GM12878 (cell line): ENCODE results near the gene GYG2. TPM values are rescaled to one million over a fixed set of nuclear protein-coding genes. Genes with fewer than 3 reads are reported as not detected.

Source experiments
- ATAC-seq: fragments of 200-7000 bp; cut with Tn5 transposase; 3 replicates; pipeline ENCODE4 v1.9.1; 2020; ENCODE audit warnings: mild to moderate bottlenecking, moderate library complexity
- BruUV-seq: library from RNA; stranded (reverse); fragments of 400-500 nt; replicated peaks from 2 replicates; lab custom pipeline; 2021; lab: Mats Ljungman, UMichigan
- CTCF ChIA-PET: fragments of 300-600 bp; sonication (Branson Sonifier 250); formaldehyde crosslinking; extraction: SDS; loops from one replicate; lab custom pipeline; 2021; ENCODE audit warnings: inconsistent platforms; lab: Yijun Ruan, JAX
- POLR2A ChIA-PET: fragments of 350-600 bp; formaldehyde crosslinking; extraction: SDS; loops from one replicate; lab custom pipeline; 2021; ENCODE audit warnings: inconsistent platforms; lab: Charles Lee
- RAD21 ChIA-PET: fragments of 300-600 bp; sonication (Branson Sonifier 250); formaldehyde crosslinking; loops from one replicate; lab custom pipeline; 2023; ENCODE audit warnings: antibody characterized with exemption; ENCODE audit not compliant: unreplicated experiment; lab: Charles Lee
- SMC1A ChIA-PET: fragments of 300-600 bp; sonication (Branson Sonifier 250); formaldehyde crosslinking; loops from one replicate; lab custom pipeline; 2023; ENCODE audit not compliant: unreplicated experiment, uncharacterized antibody; lab: Charles Lee
- DNase-seq: peaks from one replicate; pipeline ENCODE4 v3.0.0-alpha.2; 2011; ENCODE audit warnings: low read depth, low spot score
- FAIRE-seq: peaks from 3 replicates; lab custom pipeline; 2011; peaks lifted over from hg19 to GRCh38; lab: Jason Lieb, UNC
- H2AFZ ChIP-seq: 2 replicates; pipeline ENCODE4 v1.6.0; 2011; ENCODE audit warnings: low read depth, low read length, control low read depth; ENCODE audit not compliant: control insufficient read depth
- H3K27ac ChIP-seq: 2 replicates; pipeline ENCODE4 v1.5.1; 2011; ENCODE audit warnings: control low read depth; ENCODE audit not compliant: control insufficient read depth, insufficient read depth
- H3K27me3 ChIP-seq, 2 experiments: replicated peaks in 1 of 2; 2 replicates each; pipeline versions ENCODE4 v1.6.0 to v1.6.1; 2011; ENCODE audit warnings: low read length in 1 of 2; ENCODE audit not compliant: control insufficient read depth in 2 of 2, insufficient read depth in 2 of 2
- H3K36me3 ChIP-seq, 2 experiments: 2 replicates each; pipeline ENCODE4 v1.5.1; 2011; ENCODE audit warnings: low read length in 1 of 2; ENCODE audit not compliant: control insufficient read depth in 2 of 2, insufficient read depth in 2 of 2
- H3K4me1 ChIP-seq: 2 replicates; pipeline ENCODE4 v1.6.1; 2011; ENCODE audit warnings: mild to moderate bottlenecking, low read length, moderate library complexity, mixed read lengths; ENCODE audit not compliant: control insufficient read depth, insufficient read depth
- H3K4me2 ChIP-seq: 2 replicates; pipeline ENCODE4 v1.6.0; 2011; ENCODE audit warnings: control low read depth; ENCODE audit not compliant: control insufficient read depth, insufficient read depth
- H3K4me3 ChIP-seq: fragments of 200-600 bp; sonication (generic); 2 replicates; pipeline ENCODE4 v1.5.1; 2016
- H3K79me2 ChIP-seq: 2 replicates; pipeline ENCODE4 v1.6.0; 2011; ENCODE audit warnings: low read length; ENCODE audit not compliant: control insufficient read depth, insufficient read depth
- H3K9ac ChIP-seq: 2 replicates; pipeline ENCODE4 v1.8.0; 2011; ENCODE audit warnings: low read length, control low read depth, mixed read lengths; ENCODE audit not compliant: control insufficient read depth, insufficient read depth
- H3K9me3 ChIP-seq: replicated peaks from 3 replicates; pipeline ENCODE4 v1.5.1; 2011; ENCODE audit warnings: mild to moderate bottlenecking, low read length; ENCODE audit not compliant: control insufficient read depth, insufficient read depth
- H4K20me1 ChIP-seq: 2 replicates; pipeline ENCODE4 v1.6.0; 2011; ENCODE audit not compliant: control insufficient read depth, insufficient read depth
- BCL11A ChIP-seq: IDR thresholded peaks from 2 replicates; pipeline ENCODE4 v1.6.1; 2011; ENCODE audit warnings: low read depth, low read length
- BMI1 ChIP-seq: fragments of 450-650 bp; IDR thresholded peaks from 2 replicates; pipeline ENCODE4 v1.6.1; 2016; ENCODE audit warnings: mild to moderate bottlenecking, moderate library complexity, borderline replicate concordance
- CBX3 ChIP-seq: fragments of 200-600 bp; sonication (generic); IDR thresholded peaks from 2 replicates; pipeline ENCODE4 v1.6.1; 2016; ENCODE audit warnings: low read depth, borderline replicate concordance
- EP300 ChIP-seq, 2 experiments: fragments of 150-350 bp in 1 of 2; IDR thresholded peaks; 2 replicates each; pipeline ENCODE4 v1.6.1; 2011 to 2012; ENCODE audit warnings: low read depth in 2 of 2, low read length in 2 of 2, borderline replicate concordance in 1 of 2, improper control_type of control experiment in 1 of 2, inconsistent platforms in 1 of 2; ENCODE audit not compliant: control insufficient read depth in 1 of 2
- HDGF ChIP-seq: fragments of 450-650 bp; IDR thresholded peaks from 2 replicates; pipeline ENCODE4 v1.6.1; 2016; ENCODE audit warnings: antibody characterized with exemption
- IKZF2 ChIP-seq, 2 experiments: fragments of 450-650 bp; IDR thresholded peaks; 2 replicates each; pipeline ENCODE4 v1.6.1; 2017; ENCODE audit warnings: mild to moderate bottlenecking in 2 of 2, moderate library complexity in 2 of 2
- NR2F1 ChIP-seq: fragments of 450-650 bp; conservative IDR thresholded peaks from 2 replicates; pipeline ENCODE4 v1.6.1; 2017; ENCODE audit warnings: mild to moderate bottlenecking
- RBBP5 ChIP-seq: fragments of 200-600 bp; sonication (generic); conservative IDR thresholded peaks from 2 replicates; pipeline ENCODE4 v1.6.1; 2016
- RUNX3 ChIP-seq: IDR thresholded peaks from 2 replicates; pipeline ENCODE4 v1.6.1; 2012; ENCODE audit warnings: low read length, inconsistent platforms
- SIX5 ChIP-seq: IDR thresholded peaks from 2 replicates; pipeline ENCODE4 v1.6.1; 2011; ENCODE audit warnings: mild to moderate bottlenecking, low read depth, low read length, moderate library complexity; ENCODE audit not compliant: severe bottlenecking
- SMAD1 ChIP-seq: fragments of 450-650 bp; IDR thresholded peaks from 2 replicates; pipeline ENCODE4 v1.6.1; 2018; ENCODE audit warnings: mild to moderate bottlenecking, low read depth; ENCODE audit not compliant: partially characterized antibody
- STAT3 ChIP-seq: IDR thresholded peaks from 2 replicates; pipeline ENCODE4 v1.6.1; 2011; ENCODE audit warnings: low read depth, low read length, improper control_type of control experiment
- TCF12 ChIP-seq: IDR thresholded peaks from 2 replicates; pipeline ENCODE4 v1.6.1; 2011; ENCODE audit warnings: low read depth, mild to moderate bottlenecking, low read length
- WGBS: methylation state at CpG from one replicate; pipeline ENCODE4 v1.1.6; 2016; ENCODE audit warnings: low lambda C conversion rate; ENCODE audit not compliant: insufficient replicate concordance, insufficient coverage; ENCODE audit errors: missing lambda C conversion rate; 5-methylcytosine and 5-hydroxymethylcytosine counted together
- in situ Hi-C: fragments of 300-500 bp; cut with MboI; formaldehyde crosslinking; loops from 9 replicates; pipeline ENCODE4 v1.14.3; 2018; ENCODE audit warnings: mixed read lengths
- intact Hi-C: fragments of 100-400 bp; cut with micrococcal nuclease; formaldehyde crosslinking; loops from one replicate; pipeline ENCODE4 v1.14.2; 2022; ENCODE audit not compliant: unreplicated experiment
- polyA plus RNA-seq, 11 experiments: library from polyadenylated mRNA; depleted of rRNA in 4 of 11; unstranded in 6 of 11; stranded (reverse) in 5 of 11; fragments of >200 nt; fragmentation: Nextera tagmentation in 4 of 11; fragmentation: Illumina TruSeq in 1 of 11; extraction: Ambion mirVana in 4 of 11; extraction: Trizol in 1 of 11; gene quantifications; 1 replicate in 1 of 11; 2 replicates in 10 of 11; pipeline versions ENCODE4 v1.2.1 to v1.2.3, GENCODE V29; 2011 to 2016; ENCODE audit warnings: inconsistent platforms in 2 of 11, missing spikeins in 2 of 11, low read depth in 1 of 11
- total RNA-seq, 4 experiments: library from RNA; depleted of rRNA in 3 of 4; stranded (reverse); fragments of >200 nt in 3 of 4; fragmentation: Illumina TruSeq in 1 of 4; extraction: Trizol in 1 of 4; gene quantifications; 2 replicates each; pipeline versions ENCODE4 v1.2.1 to v1.2.3, GENCODE V29; 2013 to 2021
- TF ChIP-seq, protein P1 (sequence below): fragments of 450-650 bp; conservative IDR thresholded peaks from 2 replicates; pipeline ENCODE4 v1.6.1; 2017; ENCODE audit warnings: mild to moderate bottlenecking, moderate library complexity
- TF ChIP-seq, protein P2 (sequence below): IDR thresholded peaks from 2 replicates; pipeline ENCODE4 v1.6.1; 2012; ENCODE audit warnings: low read depth, low read length, improper control_type of control experiment
- TF ChIP-seq, protein P3 (sequence below): IDR thresholded peaks from 2 replicates; pipeline ENCODE4 v1.6.1; 2012; ENCODE audit warnings: low read depth, low read length, improper control_type of control experiment
- TF ChIP-seq, protein P4 (sequence below): fragments of 450-650 bp; IDR thresholded peaks from 2 replicates; pipeline ENCODE4 v1.6.1; 2016; ENCODE audit warnings: mild to moderate bottlenecking

Gene GYG2
- total and polyA plus RNA-seq, 10 of the 15 experiments (the other 5 are each of a cell fraction or from before 2014, with no cell fraction given) = 0.05 TPM; not detected in 9

DNA sequence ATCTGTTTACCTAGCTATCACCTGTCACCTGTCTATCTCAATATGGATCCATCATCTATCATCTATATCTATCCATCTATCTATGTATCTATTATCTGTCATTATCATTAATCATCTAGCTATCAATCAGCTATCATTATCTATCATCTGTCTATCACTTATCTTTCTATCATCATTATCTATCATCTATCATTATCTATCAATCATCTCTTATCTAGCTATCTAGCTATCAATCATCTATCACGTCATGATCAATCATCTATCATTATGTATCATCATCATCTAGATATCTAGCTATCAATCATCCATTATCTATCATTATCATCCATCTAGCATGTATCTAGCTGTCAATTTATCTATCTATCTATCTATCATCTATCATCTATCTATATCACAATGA, 92.5 kb downstream of the GYG2 start (continued):
- TF ChIP-seq, protein P1, sequence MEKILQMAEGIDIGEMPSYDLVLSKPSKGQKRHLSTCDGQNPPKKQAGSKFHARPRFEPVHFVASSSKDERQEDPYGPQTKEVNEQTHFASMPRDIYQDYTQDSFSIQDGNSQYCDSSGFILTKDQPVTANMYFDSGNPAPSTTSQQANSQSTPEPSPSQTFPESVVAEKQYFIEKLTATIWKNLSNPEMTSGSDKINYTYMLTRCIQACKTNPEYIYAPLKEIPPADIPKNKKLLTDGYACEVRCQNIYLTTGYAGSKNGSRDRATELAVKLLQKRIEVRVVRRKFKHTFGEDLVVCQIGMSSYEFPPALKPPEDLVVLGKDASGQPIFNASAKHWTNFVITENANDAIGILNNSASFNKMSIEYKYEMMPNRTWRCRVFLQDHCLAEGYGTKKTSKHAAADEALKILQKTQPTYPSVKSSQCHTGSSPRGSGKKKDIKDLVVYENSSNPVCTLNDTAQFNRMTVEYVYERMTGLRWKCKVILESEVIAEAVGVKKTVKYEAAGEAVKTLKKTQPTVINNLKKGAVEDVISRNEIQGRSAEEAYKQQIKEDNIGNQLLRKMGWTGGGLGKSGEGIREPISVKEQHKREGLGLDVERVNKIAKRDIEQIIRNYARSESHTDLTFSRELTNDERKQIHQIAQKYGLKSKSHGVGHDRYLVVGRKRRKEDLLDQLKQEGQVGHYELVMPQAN = no peak
- TF ChIP-seq STAT3 (no peak), RUNX3 (no peak), RBBP5 (no peak), CBX3 (no peak), TCF12 (no peak), SIX5 (no peak)
- TF ChIP-seq, protein P2, sequence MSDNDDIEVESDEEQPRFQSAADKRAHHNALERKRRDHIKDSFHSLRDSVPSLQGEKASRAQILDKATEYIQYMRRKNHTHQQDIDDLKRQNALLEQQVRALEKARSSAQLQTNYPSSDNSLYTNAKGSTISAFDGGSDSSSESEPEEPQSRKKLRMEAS = no peak

DNA sequence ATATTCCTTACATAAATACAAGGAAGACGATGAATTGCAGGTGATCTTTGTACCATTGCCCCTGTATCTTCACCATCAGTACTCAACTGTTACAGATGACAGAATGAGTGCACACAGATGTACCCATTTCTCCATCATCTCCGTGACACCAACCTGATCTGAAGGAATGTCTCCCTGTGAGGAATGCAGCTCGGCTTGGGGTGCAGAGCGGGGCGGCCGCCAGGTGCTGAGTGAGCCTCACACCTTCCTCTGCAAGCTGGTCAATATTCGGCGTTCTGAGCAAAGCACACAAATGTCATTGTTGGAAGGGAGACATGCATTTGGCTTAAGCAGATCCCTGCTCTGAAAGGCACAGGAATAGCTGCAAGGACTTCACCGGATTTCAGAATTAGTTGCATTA, 93.0 kb downstream of the GYG2 start:
- FAIRE-seq (no peak), DNase-seq (no peak), ATAC-seq (no peak)
- Histone ChIP-seq H3K9ac (no peak overlapping the region), H3K4me3 (no peak overlapping the region), H3K4me2 (no peak overlapping the region), H3K27ac (no peak overlapping the region), H3K79me2 (no peaks in the 10 kb centered on the region), H2AFZ (no peak overlapping the region), H3K4me1 (no peaks in the 10 kb centered on the region), H3K36me3 (no peaks in the 10 kb centered on the region), H3K9me3 (no peaks in the 10 kb centered on the region; the same call in 2 of the 3 replicates), H3K27me3 (no peaks in the 10 kb centered on the region), H4K20me1 (no peaks in the 10 kb centered on the region)
- CTCF ChIA-PET = no interaction called here
- RAD21 ChIA-PET = no interaction called here
- SMC1A ChIA-PET = no interaction called here
- in situ Hi-C loops (no loop called here), intact Hi-C loops (no loop called here)
- 67% methylated on average over 9 of the region's 9 CpGs for WGBS
- no TSS peak for BruUV-seq
- POLR2A ChIA-PET = no interaction called here
- no peak for TF ChIP-seq BCL11A
- no peak for TF ChIP-seq HDGF
- no peak for TF ChIP-seq NR2F1
- no peak for TF ChIP-seq IKZF2 (IDR thresholded peaks at IDR 0.05)
- TF ChIP-seq BMI1 = no peak
- TF ChIP-seq, protein P3, sequence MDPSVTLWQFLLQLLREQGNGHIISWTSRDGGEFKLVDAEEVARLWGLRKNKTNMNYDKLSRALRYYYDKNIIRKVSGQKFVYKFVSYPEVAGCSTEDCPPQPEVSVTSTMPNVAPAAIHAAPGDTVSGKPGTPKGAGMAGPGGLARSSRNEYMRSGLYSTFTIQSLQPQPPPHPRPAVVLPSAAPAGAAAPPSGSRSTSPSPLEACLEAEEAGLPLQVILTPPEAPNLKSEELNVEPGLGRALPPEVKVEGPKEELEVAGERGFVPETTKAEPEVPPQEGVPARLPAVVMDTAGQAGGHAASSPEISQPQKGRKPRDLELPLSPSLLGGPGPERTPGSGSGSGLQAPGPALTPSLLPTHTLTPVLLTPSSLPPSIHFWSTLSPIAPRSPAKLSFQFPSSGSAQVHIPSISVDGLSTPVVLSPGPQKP = no peak
- no peak for TF ChIP-seq SMAD1
- TF ChIP-seq, protein P4, sequence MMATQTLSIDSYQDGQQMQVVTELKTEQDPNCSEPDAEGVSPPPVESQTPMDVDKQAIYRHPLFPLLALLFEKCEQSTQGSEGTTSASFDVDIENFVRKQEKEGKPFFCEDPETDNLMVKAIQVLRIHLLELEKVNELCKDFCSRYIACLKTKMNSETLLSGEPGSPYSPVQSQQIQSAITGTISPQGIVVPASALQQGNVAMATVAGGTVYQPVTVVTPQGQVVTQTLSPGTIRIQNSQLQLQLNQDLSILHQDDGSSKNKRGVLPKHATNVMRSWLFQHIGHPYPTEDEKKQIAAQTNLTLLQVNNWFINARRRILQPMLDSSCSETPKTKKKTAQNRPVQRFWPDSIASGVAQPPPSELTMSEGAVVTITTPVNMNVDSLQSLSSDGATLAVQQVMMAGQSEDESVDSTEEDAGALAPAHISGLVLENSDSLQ = no peak
- TF ChIP-seq EP300 (IDR thresholded peaks at IDR 0.05; ENCODE audit: borderline replicate concordance in 1 of 2, control insufficient read depth in 1 of 2, low read depth in 2 of 2, low read length in 2 of 2) = no peak
